H1 (cell line): ENCODE data around the gene CHMP5. TPM values are rescaled to one million over a fixed set of nuclear protein-coding genes. Genes with fewer than 3 reads are reported as not detected.

Experiments
- CTCF ChIA-PET: fragments of 300-600 bp; sonication (Branson Sonifier 250); formaldehyde crosslinking; loops from one replicate; lab custom pipeline; 2021; ENCODE audit not compliant: partially characterized antibody; lab: Charles Lee
- POLR2A ChIA-PET: fragments of 300-600 bp; sonication (Branson Sonifier 250); formaldehyde crosslinking; loops from one replicate; lab custom pipeline; 2021; ENCODE audit warnings: inconsistent platforms; ENCODE audit not compliant: partially characterized antibody; lab: Charles Lee
- DNase-seq, 2 experiments: peaks; one replicate each; pipeline versions ENCODE4 v3.0.0 to v3.0.0-alpha.2; 2010 to 2022; ENCODE audit warnings: low spot score in 2 of 2, low read depth in 1 of 2, mixed read lengths in 1 of 2
- FAIRE-seq: peaks from 2 replicates; lab custom pipeline; 2011; peaks lifted over from hg19 to GRCh38; lab: Jason Lieb, UNC
- H2AFZ ChIP-seq: 2 replicates; pipeline ENCODE4 v1.8.1; 2012; ENCODE audit warnings: low read length, inconsistent platforms
- H2AK5ac ChIP-seq: 2 replicates; pipeline ENCODE4 v1.6.1; 2013; ENCODE audit warnings: low read depth, low read length
- H2BK120ac ChIP-seq: replicated peaks from 2 replicates; pipeline ENCODE3; 2013; ENCODE audit warnings: low read depth, low read length, inconsistent platforms
- H2BK12ac ChIP-seq: 2 replicates; pipeline ENCODE4 v1.6.1; 2013; ENCODE audit warnings: low read depth, low read length
- H2BK15ac ChIP-seq: 2 replicates; pipeline ENCODE4 v1.6.1; 2013; ENCODE audit warnings: low read length
- H2BK20ac ChIP-seq: 2 replicates; pipeline ENCODE4 v1.6.1; 2013; ENCODE audit warnings: low read length
- H2BK5ac ChIP-seq: 2 replicates; pipeline ENCODE4 v1.6.1; 2013; ENCODE audit warnings: low read depth, low read length
- H3K14ac ChIP-seq: 2 replicates; pipeline ENCODE4 v1.6.1; 2013; ENCODE audit warnings: inconsistent platforms; ENCODE audit not compliant: insufficient read length
- H3K18ac ChIP-seq: 2 replicates; pipeline ENCODE4 v1.6.1; 2013; ENCODE audit warnings: low read length; ENCODE audit errors: extremely low read depth
- H3K23ac ChIP-seq: 2 replicates; pipeline ENCODE4 v1.6.1; 2013; ENCODE audit warnings: inconsistent platforms; ENCODE audit not compliant: insufficient read length
- H3K23me2 ChIP-seq: 2 replicates; pipeline ENCODE4 v1.6.1; 2013; ENCODE audit warnings: low read depth, low read length
- H3K27ac ChIP-seq: 2 replicates; pipeline ENCODE4 v1.6.1; 2011; ENCODE audit warnings: low read depth, low read length, inconsistent platforms
- H3K27me3 ChIP-seq, 4 experiments: replicated peaks in 1 of 4; 1 replicate in 1 of 4; 2 replicates in 3 of 4; pipeline versions ENCODE4 v1.6.1 to v1.8.1; 2011 to 2013; ENCODE audit warnings: low read length in 3 of 4, mild to moderate bottlenecking in 3 of 4, inconsistent platforms in 2 of 4, mixed read lengths in 2 of 4, moderate library complexity in 1 of 4; ENCODE audit not compliant: control insufficient read depth in 3 of 4, insufficient read depth in 3 of 4; ENCODE audit errors: extremely low read depth in 1 of 4
- H3K36me3 ChIP-seq, 4 experiments: 2 replicates each; pipeline versions ENCODE4 v1.6.1 to v1.8.1; 2011 to 2013; ENCODE audit warnings: mild to moderate bottlenecking in 4 of 4, low read length in 3 of 4, moderate library complexity in 2 of 4, control low read depth in 1 of 4, inconsistent platforms in 1 of 4; ENCODE audit not compliant: insufficient read depth in 4 of 4, control insufficient read depth in 2 of 4
- H3K4ac ChIP-seq: replicated peaks from 2 replicates; pipeline ENCODE3; 2013; ENCODE audit warnings: low read length, low read depth, mixed read lengths, inconsistent platforms; ENCODE audit not compliant: insufficient read length
- H3K4me1 ChIP-seq, 4 experiments: replicated peaks in 1 of 4; 1 replicate in 1 of 4; 2 replicates in 3 of 4; pipeline versions ENCODE4 v1.6.1 to v1.8.1; 2011 to 2013; ENCODE audit warnings: low read length in 3 of 4, inconsistent platforms in 2 of 4, mixed read lengths in 1 of 4; ENCODE audit not compliant: insufficient read depth in 4 of 4, control insufficient read depth in 3 of 4
- H3K4me2 ChIP-seq, 2 experiments: 2 replicates each; pipeline versions ENCODE4 v1.6.1 to v1.8.1; 2011 to 2013; ENCODE audit warnings: low read depth in 2 of 2, low read length in 2 of 2, control low read depth in 1 of 2, inconsistent platforms in 1 of 2, mild to moderate bottlenecking in 1 of 2; ENCODE audit not compliant: insufficient read depth in 1 of 2
- H3K4me3 ChIP-seq, 4 experiments: fragments of 200-600, 300-600 bp in 1 of 4; sonication (generic), shearing (Covaris generic), sonication (Bioruptor Twin) in 1 of 4; 2 replicates each; pipeline versions ENCODE4 v1.5.1 to v1.8.1; 2011 to 2016; ENCODE audit warnings: low read length in 4 of 4, low read depth in 3 of 4, control low read depth in 2 of 4, inconsistent platforms in 2 of 4, mild to moderate bottlenecking in 2 of 4, mixed read lengths in 1 of 4, moderate library complexity in 1 of 4; ENCODE audit not compliant: insufficient read depth in 2 of 4; ENCODE audit errors: extremely low read depth in 1 of 4
- H3K56ac ChIP-seq: replicated peaks from 2 replicates; pipeline ENCODE3; 2013; ENCODE audit warnings: low read depth, mild to moderate bottlenecking, mixed read lengths, low read length, inconsistent platforms; ENCODE audit not compliant: insufficient read length
- H3K79me1 ChIP-seq: 2 replicates; pipeline ENCODE4 v1.6.1; 2013; ENCODE audit warnings: low read depth, low read length, control low read depth
- H3K79me2 ChIP-seq, 2 experiments: 2 replicates each; pipeline versions ENCODE4 v1.6.1 to v1.8.1; 2012 to 2013; ENCODE audit warnings: low read length in 2 of 2, mild to moderate bottlenecking in 2 of 2, inconsistent platforms in 1 of 2; ENCODE audit not compliant: insufficient read depth in 2 of 2, control insufficient read depth in 1 of 2
- H3K9ac ChIP-seq, 4 experiments: replicated peaks in 1 of 4; 1 replicate in 1 of 4; 2 replicates in 3 of 4; pipeline versions ENCODE4 v1.6.1 to v1.8.1; 2011 to 2013; ENCODE audit warnings: low read depth in 3 of 4, low read length in 3 of 4, control low read depth in 2 of 4, mild to moderate bottlenecking in 2 of 4, moderate library complexity in 2 of 4, inconsistent platforms in 1 of 4; ENCODE audit errors: extremely low read depth in 1 of 4
- H3K9me3 ChIP-seq, 2 experiments: 2 replicates each; pipeline versions ENCODE4 v1.6.1 to v1.8.1; 2012 to 2013; ENCODE audit warnings: mild to moderate bottlenecking in 2 of 2, moderate library complexity in 2 of 2, control low read depth in 1 of 2, inconsistent platforms in 1 of 2, low read depth in 1 of 2, low read length in 1 of 2, mixed read lengths in 1 of 2; ENCODE audit not compliant: insufficient read depth in 2 of 2
- H4K20me1 ChIP-seq, 2 experiments: replicated peaks in 1 of 2; 2 replicates each; pipeline versions ENCODE3 to v1.8.1; 2011 to 2013; ENCODE audit warnings: inconsistent platforms in 2 of 2, low read length in 2 of 2, mild to moderate bottlenecking in 1 of 2; ENCODE audit not compliant: insufficient read depth in 2 of 2, control insufficient read depth in 1 of 2
- H4K5ac ChIP-seq: 2 replicates; pipeline ENCODE4 v1.6.1; 2013; ENCODE audit warnings: low read length, low read depth, mixed read lengths, inconsistent platforms; ENCODE audit not compliant: insufficient read length
- H4K8ac ChIP-seq: 2 replicates; pipeline ENCODE4 v1.8.0; 2013; ENCODE audit warnings: mild to moderate bottlenecking, moderate library complexity, low read length, inconsistent platforms; ENCODE audit not compliant: insufficient read depth; ENCODE audit errors: extremely low read depth
- H4K91ac ChIP-seq: replicated peaks from 2 replicates; pipeline ENCODE3; 2013; ENCODE audit warnings: low read length, mixed read lengths, inconsistent platforms; ENCODE audit not compliant: insufficient read length
- ASH2L ChIP-seq: fragments of 200-600, 300-600 bp; sonication (generic); IDR thresholded peaks from one replicate; pipeline ENCODE4 v1.7.1; 2017; ENCODE audit warnings: low read length
- NRF1 ChIP-seq: IDR thresholded peaks from 2 replicates; pipeline ENCODE4 v1.6.1; 2011; ENCODE audit warnings: mild to moderate bottlenecking, low read depth, low read length, improper control_type of control experiment
- POLR2AphosphoS5 ChIP-seq: IDR thresholded peaks from 2 replicates; pipeline ENCODE4 v1.6.1; 2011; ENCODE audit warnings: low read depth, low read length
- SIN3A ChIP-seq, 2 experiments: IDR thresholded peaks in 1 of 2; conservative IDR thresholded peaks in 1 of 2; 2 replicates each; pipeline ENCODE4 v1.6.1; 2011 to 2012; ENCODE audit warnings: low read length in 2 of 2, improper control_type of control experiment in 1 of 2, low read depth in 1 of 2, mild to moderate bottlenecking in 1 of 2
- SP4 ChIP-seq: IDR thresholded peaks from 2 replicates; pipeline ENCODE4 v1.6.1; 2012; ENCODE audit warnings: low read length, inconsistent platforms
- SRF ChIP-seq: IDR thresholded peaks from 2 replicates; pipeline ENCODE4 v1.6.1; 2011; ENCODE audit warnings: mild to moderate bottlenecking, low read depth, low read length, moderate library complexity
- SUZ12 ChIP-seq: fragments of 200-600 bp; sonication (generic); IDR thresholded peaks from 2 replicates; pipeline ENCODE4 v1.6.1; 2012; ENCODE audit warnings: mild to moderate bottlenecking, inconsistent platforms, low read length, moderate library complexity, mixed read lengths
- TBP ChIP-seq: IDR thresholded peaks from 2 replicates; pipeline ENCODE4 v1.6.1; 2011; ENCODE audit warnings: low read depth, low read length, improper control_type of control experiment
- WGBS, 2 experiments: shearing (Covaris generic) in 1 of 2; methylation state at CpG; one replicate each; pipeline versions ENCODE4 v1.1.6 to v1.1.7; 2013 to 2015; ENCODE audit warnings: low lambda C conversion rate in 2 of 2, mixed read lengths in 2 of 2, inconsistent platforms in 1 of 2, low coverage in 1 of 2, missing lambda C conversion rate in 1 of 2; ENCODE audit not compliant: insufficient replicate concordance in 2 of 2, insufficient coverage in 1 of 2, insufficient read length in 1 of 2; ENCODE audit errors: extremely low coverage in 1 of 2, missing lambda C conversion rate in 1 of 2; 5-methylcytosine and 5-hydroxymethylcytosine counted together
- polyA plus RNA-seq, 7 experiments: library from polyadenylated mRNA; depleted of rRNA in 3 of 7; stranded (reverse) in 5 of 7; unstranded in 2 of 7; fragments of >200 nt in 5 of 7; fragments of 200-250 nt in 2 of 7; gene quantifications; 1 replicate in 5 of 7; 2 replicates in 1 of 7; 4 replicates in 1 of 7; pipeline versions ENCODE4 v1.2.1 to v1.2.3, GENCODE V29; 2011 to 2013; ENCODE audit warnings: missing spikeins in 2 of 7, mixed read lengths in 2 of 7
- total RNA-seq: library from RNA; stranded (reverse); fragmentation: NEBNext Ultra II Directional; extraction: Animal tissue kit (Norgen Biotek cat#: 25700); gene quantifications from 2 replicates; pipeline ENCODE4 v1.2.1, GENCODE V29; 2021
- TF ChIP-seq, protein P1 (sequence below), 3 experiments: IDR thresholded peaks; 1 replicate in 2 of 3; 2 replicates in 1 of 3; pipeline versions ENCODE4 v1.5.1 to v1.6.1; 2011; ENCODE audit warnings: low read length in 3 of 3, mild to moderate bottlenecking in 3 of 3, inconsistent platforms in 2 of 3, low read depth in 1 of 3, moderate library complexity in 1 of 3; ENCODE audit not compliant: insufficient read depth in 1 of 3; ENCODE audit errors: control extremely low read depth in 1 of 3
- TF ChIP-seq, protein P2 (sequence below): IDR thresholded peaks from 2 replicates; pipeline ENCODE4 v1.6.1; 2012; ENCODE audit warnings: inconsistent platforms

Gene CHMP5
- total and polyA plus RNA-seq, 2 of the 8 experiments (the other 6 are each of a cell fraction or from before 2014, with no cell fraction given): 25.0 to 47.3 TPM

- WGBS, 2 experiments: 90% methylated on average over 7 of the region's 7 CpGs; no CpG with 5 or more reads in 1 of the 2 experiments
- no peaks in the 10 kb centered on the region; a peak in 1 of 7 replicates for H3K27me3 ChIP-seq
- H4K8ac ChIP-seq: no peak within 1 kb of the TSS
- H3K9me3 ChIP-seq: no peaks in the 10 kb centered on the region
- H3K79me1 ChIP-seq: no peaks in the 10 kb centered on the region
- H3K9ac ChIP-seq: no peak within 1 kb of the TSS
- H2BK120ac ChIP-seq: no peak within 1 kb of the TSS
- no peak for FAIRE-seq
- H3K36me3 ChIP-seq: no peaks in the 10 kb centered on the region
- H3K23me2 ChIP-seq: no peaks in the 10 kb centered on the region; the same call in 1 of the 2 replicates
- no peak within 1 kb of the TSS for H2BK20ac ChIP-seq
- no peak within 1 kb of the TSS for H3K23ac ChIP-seq
- ChIA-PET CTCF (interaction anchor here (0.6 to 7.5 kb wide), 6 partner anchors 9 to 170 kb away, joined by 3 to 55 read pairs (median 3); partner anchors contain the start of genes BAG1 and CHMP5), POLR2A (interaction anchor here (0.9 to 1.7 kb wide), 6 partner anchors 9 to 50 kb away, joined by 3 to 4 read pairs (median 3); partner anchors contain the start of genes BAG1, CHMP5 and NFX1)
- no peak within 1 kb of the TSS for H3K18ac ChIP-seq
- no peak within 1 kb of the TSS for H3K56ac ChIP-seq
- no peak within 1 kb of the TSS for H2AFZ ChIP-seq
- no peak within 1 kb of the TSS for H3K14ac ChIP-seq
- H2BK5ac ChIP-seq: no peak within 1 kb of the TSS
- H2AK5ac ChIP-seq: no peak within 1 kb of the TSS
- H3K4me1 ChIP-seq: no peaks in the 10 kb centered on the region
- H3K79me2 ChIP-seq: no peaks in the 10 kb centered on the region
- no peak within 1 kb of the TSS for H4K5ac ChIP-seq
- no peak within 1 kb of the TSS for H3K27ac ChIP-seq
- no peak for DNase-seq
- H2BK15ac ChIP-seq: no peak within 1 kb of the TSS
- no peak within 1 kb of the TSS for H3K4me2 ChIP-seq
- no peak for TF ChIP-seq SRF
- no peak for TF ChIP-seq SP4
- TF ChIP-seq SIN3A (conservative IDR thresholded peaks at IDR 0.05 in 1 of 2, IDR thresholded peaks at IDR 0.05 in 1 of 2; ENCODE audit: low read depth in 1 of 2, low read length in 2 of 2): no peak
- TF ChIP-seq ASH2L: no peak
- TF ChIP-seq NRF1: no peak
- TF ChIP-seq, protein P1, sequence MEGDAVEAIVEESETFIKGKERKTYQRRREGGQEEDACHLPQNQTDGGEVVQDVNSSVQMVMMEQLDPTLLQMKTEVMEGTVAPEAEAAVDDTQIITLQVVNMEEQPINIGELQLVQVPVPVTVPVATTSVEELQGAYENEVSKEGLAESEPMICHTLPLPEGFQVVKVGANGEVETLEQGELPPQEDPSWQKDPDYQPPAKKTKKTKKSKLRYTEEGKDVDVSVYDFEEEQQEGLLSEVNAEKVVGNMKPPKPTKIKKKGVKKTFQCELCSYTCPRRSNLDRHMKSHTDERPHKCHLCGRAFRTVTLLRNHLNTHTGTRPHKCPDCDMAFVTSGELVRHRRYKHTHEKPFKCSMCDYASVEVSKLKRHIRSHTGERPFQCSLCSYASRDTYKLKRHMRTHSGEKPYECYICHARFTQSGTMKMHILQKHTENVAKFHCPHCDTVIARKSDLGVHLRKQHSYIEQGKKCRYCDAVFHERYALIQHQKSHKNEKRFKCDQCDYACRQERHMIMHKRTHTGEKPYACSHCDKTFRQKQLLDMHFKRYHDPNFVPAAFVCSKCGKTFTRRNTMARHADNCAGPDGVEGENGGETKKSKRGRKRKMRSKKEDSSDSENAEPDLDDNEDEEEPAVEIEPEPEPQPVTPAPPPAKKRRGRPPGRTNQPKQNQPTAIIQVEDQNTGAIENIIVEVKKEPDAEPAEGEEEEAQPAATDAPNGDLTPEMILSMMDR (IDR thresholded peaks at IDR 0.05; ENCODE audit: control extremely low read depth in 1 of 3, insufficient read depth in 1 of 3, low read depth in 1 of 3, low read length in 3 of 3): no peak
- TF ChIP-seq TBP: no peak
- no peak for TF ChIP-seq SUZ12
- TF ChIP-seq POLR2AphosphoS5: no peak
- TF ChIP-seq, protein P2, sequence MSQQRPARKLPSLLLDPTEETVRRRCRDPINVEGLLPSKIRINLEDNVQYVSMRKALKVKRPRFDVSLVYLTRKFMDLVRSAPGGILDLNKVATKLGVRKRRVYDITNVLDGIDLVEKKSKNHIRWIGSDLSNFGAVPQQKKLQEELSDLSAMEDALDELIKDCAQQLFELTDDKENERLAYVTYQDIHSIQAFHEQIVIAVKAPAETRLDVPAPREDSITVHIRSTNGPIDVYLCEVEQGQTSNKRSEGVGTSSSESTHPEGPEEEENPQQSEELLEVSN: no peak
- no peaks in the 10 kb centered on the region for H4K20me1 ChIP-seq
- H3K4me3 ChIP-seq: no peak within 1 kb of the TSS
- H2BK12ac ChIP-seq: no peak within 1 kb of the TSS
- H3K4ac ChIP-seq: no peak within 1 kb of the TSS
- H4K91ac ChIP-seq: no peak within 1 kb of the TSS
Observed at GRCh38 chr9:33239921-33240320, 24.9 kb upstream of the CHMP5 start, which contains the start of gene SPINK4. SPINK4 (plus strand) TSS chr9:33240167; CDS start chr9:33240209, 42 bp downstream.
